Common myeloid progenitor, CD34-positive (primary cell): Measurements from ENCODE around the gene SAP30. TPM values are rescaled to one million over a fixed set of nuclear protein-coding genes. Genes with fewer than 3 reads are reported as not detected.

Experiments used
- CTCF ChIA-PET: fragments of 350-600 bp; sonication (Branson Sonifier 250); formaldehyde crosslinking; loops from one replicate; lab custom pipeline; 2021; ENCODE audit warnings: antibody characterized with exemption; lab: Charles Lee
- POLR2A ChIA-PET: fragments of 350-600 bp; sonication (Branson Sonifier 250); formaldehyde crosslinking; loops from one replicate; lab custom pipeline; 2021; ENCODE audit warnings: antibody characterized with exemption; lab: Charles Lee
- DNase-seq, 3 donors: peaks; one replicate each; pipeline versions ENCODE4 v3.0.0 to v3.0.0-alpha.2; 2013
- H3K27ac ChIP-seq, 2 experiments: 1 replicate in 1 of 2; 2 replicates in 1 of 2; pipeline ENCODE4 v1.7.0; 2013; ENCODE audit warnings: inconsistent platforms in 2 of 2, low read length in 2 of 2, mild to moderate bottlenecking in 2 of 2, low read depth in 1 of 2, moderate library complexity in 1 of 2; ENCODE audit not compliant: severe bottlenecking in 2 of 2, insufficient read depth in 1 of 2, poor library complexity in 1 of 2
- H3K27me3 ChIP-seq, 5 experiments: replicated peaks in 2 of 5; 1 replicate in 3 of 5; 2 replicates in 2 of 5; pipeline versions ENCODE4 v1.6.1 to v1.7.0; 2013; ENCODE audit warnings: low read length in 4 of 5, mild to moderate bottlenecking in 2 of 5, moderate library complexity in 2 of 5, inconsistent platforms in 1 of 5; ENCODE audit not compliant: insufficient read depth in 5 of 5, control insufficient read depth in 4 of 5
- H3K36me3 ChIP-seq, 4 experiments: 1 replicate in 2 of 4; 2 replicates in 2 of 4; pipeline versions ENCODE4 v1.6.1 to v1.7.0; 2013; ENCODE audit warnings: low read length in 3 of 4, control low read depth in 1 of 4, mild to moderate bottlenecking in 1 of 4; ENCODE audit not compliant: control insufficient read depth in 4 of 4, insufficient read depth in 4 of 4
- H3K4me1 ChIP-seq, 4 experiments: 1 replicate in 3 of 4; 2 replicates in 1 of 4; pipeline versions ENCODE4 v1.6.1 to v1.7.1; 2013; ENCODE audit warnings: low read length in 3 of 4, mild to moderate bottlenecking in 3 of 4, control low read depth in 1 of 4, inconsistent platforms in 1 of 4, moderate library complexity in 1 of 4; ENCODE audit not compliant: control insufficient read depth in 4 of 4, insufficient read depth in 4 of 4; ENCODE audit errors: control extremely low read depth in 1 of 4
- H3K4me3 ChIP-seq, 7 experiments: 1 replicate in 4 of 7; 2 replicates in 3 of 7; pipeline versions ENCODE4 v1.5.1 to v1.7.0; 2013; ENCODE audit warnings: mild to moderate bottlenecking in 7 of 7, low read length in 6 of 7, moderate library complexity in 6 of 7, inconsistent platforms in 2 of 7, low read depth in 2 of 7, control low read depth in 1 of 7; ENCODE audit not compliant: insufficient read depth in 4 of 7, control insufficient read depth in 1 of 7; ENCODE audit errors: extremely low read depth in 1 of 7
- H3K9me3 ChIP-seq, 5 experiments: 1 replicate in 4 of 5; 2 replicates in 1 of 5; pipeline versions ENCODE4 v1.6.1 to v1.7.1; 2013; ENCODE audit warnings: low read length in 4 of 5, mild to moderate bottlenecking in 2 of 5, inconsistent platforms in 1 of 5, low read depth in 1 of 5, moderate library complexity in 1 of 5; ENCODE audit not compliant: control insufficient read depth in 4 of 5, insufficient read depth in 2 of 5; ENCODE audit errors: control extremely low read depth in 1 of 5
- WGBS: methylation state at CpG from one replicate; pipeline ENCODE4 v1.1.5; 2013; ENCODE audit not compliant: insufficient coverage; 5-methylcytosine and 5-hydroxymethylcytosine counted together
- polyA plus RNA-seq: library from polyadenylated mRNA; unstranded; fragments of 120-200 nt; gene quantifications from one replicate; pipeline ENCODE4 v1.2.1, GENCODE V29; 2013

Gene SAP30
- 30.9 TPM for polyA plus RNA-seq

DNA sequence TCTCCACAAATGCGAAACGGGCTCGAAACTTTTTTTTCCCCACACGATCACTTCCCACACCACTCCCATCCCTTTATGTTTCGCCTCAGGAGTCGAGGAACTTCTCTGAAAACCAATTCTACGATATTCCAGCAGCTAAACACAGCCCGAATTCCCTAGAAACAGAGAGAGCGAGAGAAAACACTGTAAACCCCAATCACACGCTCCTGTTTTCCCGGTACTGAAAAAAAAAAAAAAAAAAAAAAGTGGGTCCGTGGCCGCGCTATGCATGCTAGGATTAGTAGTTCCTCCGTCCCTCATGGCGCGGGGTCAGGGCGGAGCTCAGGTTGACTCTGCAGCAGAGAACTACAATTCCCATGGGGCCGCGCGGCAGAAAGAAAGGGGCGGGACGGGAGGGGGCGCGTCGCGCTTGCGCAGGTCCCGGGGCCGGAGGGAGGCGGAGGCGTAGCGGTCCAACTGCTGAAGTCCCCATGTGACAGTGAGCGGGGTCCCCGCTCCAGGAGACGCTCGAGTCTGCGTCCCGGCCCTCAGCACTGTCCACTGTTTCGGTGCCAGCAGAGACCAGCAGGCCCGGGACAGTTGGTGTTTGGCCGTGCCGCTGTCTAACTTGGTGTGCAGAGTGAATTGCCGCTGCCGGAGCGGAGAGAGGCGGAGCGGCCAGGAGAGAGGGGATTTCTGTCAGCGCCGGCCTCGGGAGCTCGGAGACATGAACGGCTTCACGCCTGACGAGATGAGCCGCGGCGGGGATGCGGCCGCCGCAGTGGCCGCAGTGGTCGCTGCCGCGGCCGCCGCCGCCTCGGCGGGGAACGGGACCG is at the start of gene SAP30:
Gene SAP30 (plus strand): TSS at position 478 of the 815 bp plus-strand sequence. CDS start 229 bp downstream, at position 707.
- Histone ChIP-seq H3K4me3 (peak within 1 kb of the TSS; percentile 66 to 99 (median 92)), H3K4me1 (peaks cover 4 to 36% (median 26%) of the 10 kb centered on the region in 4 experiments), H3K27me3 (no peaks in the 10 kb centered on the region), H3K9me3 (no peaks in the 10 kb centered on the region), H3K36me3 (peaks cover 0 to 6% (median under 1%) of the 10 kb centered on the region in 4 experiments), H3K27ac (peak within 1 kb of the TSS; percentile 79 to 88)
- WGBS: 0% methylated on average over 50 of the region's 72 CpGs
- peak; percentile 99 for DNase-seq
- CTCF ChIA-PET: interaction anchor here (3.9 to 5.9 kb wide), 2 partner anchors 37 to 43 kb away, joined by 18 to 31 read pairs; partner anchors contain the start of gene HMGB2
- POLR2A ChIA-PET: interaction anchor here (0.6 to 3.1 kb wide), 5 partner anchors 17 to 139 kb away, joined by 3 to 24 read pairs (median 3); partner anchors contain the start of gene HMGB2

DNA sequence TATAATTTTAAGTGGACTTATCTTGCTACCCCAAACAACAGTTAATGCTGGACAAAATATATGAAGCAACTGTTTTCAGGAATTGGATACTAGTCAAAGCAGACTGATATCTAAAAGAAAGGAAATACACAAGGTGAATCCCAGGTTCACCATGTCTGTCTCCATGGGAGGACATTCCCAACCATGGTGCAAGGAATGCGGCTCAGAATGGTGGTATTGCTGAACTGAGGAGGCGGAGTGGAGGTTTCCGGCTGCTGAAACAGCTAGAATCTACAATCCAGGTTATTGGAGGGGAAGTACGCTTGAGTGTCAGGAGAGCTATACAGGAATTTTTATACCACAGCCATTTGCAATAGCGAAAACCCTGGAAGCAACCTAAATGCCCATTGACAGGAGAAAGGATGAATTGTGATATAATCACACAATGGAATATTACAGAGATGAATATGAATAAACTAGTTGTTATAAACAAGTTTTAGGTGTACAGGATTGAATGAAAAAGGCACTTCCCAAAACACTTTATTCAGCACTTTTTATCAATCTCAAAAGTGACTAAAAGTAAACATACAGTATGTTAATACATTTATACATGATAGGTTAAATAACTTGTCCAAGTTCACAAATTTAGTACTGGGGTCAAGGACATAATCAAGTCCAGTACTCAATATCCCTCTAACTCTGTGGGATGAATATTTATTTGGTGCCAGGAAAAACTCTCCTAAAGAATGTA is 45.6 kb upstream of the SAP30 start:
- DNase-seq: no peak
- H3K4me1 ChIP-seq: no peaks in the 10 kb centered on the region
- H3K36me3 ChIP-seq: peaks cover 23 to 58% (median 29%) of the 10 kb centered on the region in 4 experiments
- POLR2A ChIA-PET: no interaction called here
- H3K9me3 ChIP-seq: no peaks in the 10 kb centered on the region
- WGBS: 100% methylated on average over 3 of the region's 5 CpGs
- H3K27me3 ChIP-seq: no peaks in the 10 kb centered on the region
- CTCF ChIA-PET: interaction anchor here (0.7 kb wide), 1 partner anchor 93 kb away, joined by 4 read pairs; no protein-coding TSS in a partner anchor
- H3K27ac ChIP-seq: no peak overlapping the region
- no peak overlapping the region for H3K4me3 ChIP-seq

- Histone ChIP-seq H3K27ac (no peak overlapping the region), H3K9me3 (no peaks in the 10 kb centered on the region), H3K4me3 (no peak overlapping the region), H3K27me3 (no peaks in the 10 kb centered on the region), H3K36me3 (peaks cover 13 to 67% (median 21%) of the 10 kb centered on the region in 4 experiments), H3K4me1 (peaks cover 0 to 21% (median 17%) of the 10 kb centered on the region in 4 experiments)
- ChIA-PET CTCF (interaction anchor here (1.0 to 4.3 kb wide), 3 partner anchors 9 to 88 kb away, joined by 4 to 24 read pairs (median 4); no protein-coding TSS in a partner anchor), POLR2A (no interaction called here)
- DNase-seq: no peak
- WGBS: 95% methylated on average over 3 of the region's 5 CpGs
These were observed 42.4 kb upstream of the SAP30 start for GRCh38 chr4:173328236-173328901.

GRCh38 chr4:173330590-173330989 is 40.2 kb upstream of the SAP30 start:
- Histone ChIP-seq H3K27me3 (no peaks in the 10 kb centered on the region), H3K27ac (no peak overlapping the region), H3K4me3 (no peak overlapping the region), H3K4me1 (peaks cover 0 to 26% (median 21%) of the 10 kb centered on the region in 4 experiments), H3K36me3 (peaks cover 13 to 59% (median 15%) of the 10 kb centered on the region in 4 experiments), H3K9me3 (no peaks in the 10 kb centered on the region)
- no peak for DNase-seq
- ChIA-PET CTCF (interaction anchor here (1.0 to 4.3 kb wide), 8 partner anchors 11 to 89 kb away, joined by 3 to 24 read pairs (median 4); no protein-coding TSS in a partner anchor), POLR2A (no interaction called here)
- WGBS: no CpG with 5 or more reads among the region's 2 CpGs

GRCh38 chr4:173332021-173332487 is 38.7 kb upstream of the SAP30 start:
- H3K27me3 ChIP-seq: no peaks in the 10 kb centered on the region
- H3K9me3 ChIP-seq: no peaks in the 10 kb centered on the region
- ChIA-PET CTCF (interaction anchor here (0.9 to 4.3 kb wide), 8 partner anchors 13 to 88 kb away, joined by 3 to 24 read pairs (median 3); partner anchors contain the start of gene SAP30), POLR2A (no interaction called here)
- peaks cover 2 to 35% (median 27%) of the 10 kb centered on the region in 4 experiments for H3K4me1 ChIP-seq
- WGBS: 42% methylated on average over 6 of the region's 6 CpGs
- H3K4me3 ChIP-seq: peak overlapping the region in 6 of 7 experiments; percentile 92 to 99 (median 98)
- peak overlapping the region; percentile 12 to 94 for H3K27ac ChIP-seq
- peaks cover 11 to 52% (median 15%) of the 10 kb centered on the region in 4 experiments for H3K36me3 ChIP-seq
- DNase-seq: peak in 2 of 3 donors; percentile 17 to 26

DNA sequence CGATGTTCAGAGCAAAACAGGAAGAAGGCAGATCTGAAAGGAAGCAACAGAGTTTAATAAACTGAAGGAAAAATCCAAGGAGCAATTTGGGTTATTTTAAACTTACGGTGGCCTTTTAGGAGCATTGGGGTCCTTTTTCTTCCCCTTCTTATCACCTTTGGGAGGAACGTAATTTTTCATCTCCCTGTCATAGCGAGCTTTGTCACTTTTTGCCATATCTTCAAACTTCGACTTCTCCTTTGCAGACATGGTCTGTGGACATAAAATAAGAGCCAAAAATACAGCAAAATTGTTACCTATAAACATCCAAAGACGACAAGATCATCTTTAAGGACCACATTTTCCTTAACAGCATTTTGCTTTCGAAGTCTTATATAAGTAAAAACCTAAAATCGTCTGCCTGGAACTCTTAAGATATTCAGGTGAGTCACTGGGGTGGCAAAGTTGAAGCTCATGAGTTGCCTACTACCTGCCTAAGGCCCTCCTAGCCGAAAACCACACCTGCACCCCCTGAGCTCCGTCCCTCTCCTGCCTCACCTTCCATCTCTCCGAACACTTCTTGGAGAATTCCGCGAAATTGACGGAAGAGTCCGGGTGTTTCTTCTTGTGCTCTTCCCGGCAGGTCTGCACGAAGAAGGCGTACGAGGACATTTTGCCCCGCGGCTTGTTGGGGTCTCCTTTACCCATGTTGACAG is 37.6 kb upstream of the SAP30 start:
- ChIA-PET CTCF (interaction anchor here (0.9 to 3.8 kb wide), 6 partner anchors 14 to 78 kb away, joined by 3 to 18 read pairs (median 3); partner anchors contain the start of gene SAP30), POLR2A (interaction anchor here (1.0 to 3.5 kb wide), 3 partner anchors 12 to 38 kb away, joined by 3 to 24 read pairs (median 5); partner anchors contain the start of gene SAP30)
- Histone ChIP-seq H3K27ac (peak overlapping the region; percentile 83 to 94), H3K9me3 (no peaks in the 10 kb centered on the region), H3K36me3 (peaks cover 11 to 50% (median 15%) of the 10 kb centered on the region in 4 experiments), H3K4me1 (peaks cover 2 to 40% (median 28%) of the 10 kb centered on the region in 4 experiments), H3K27me3 (no peaks in the 10 kb centered on the region), H3K4me3 (peak overlapping the region; percentile 56 to 99 (median 98))
- 1% methylated on average over 21 of the region's 21 CpGs for WGBS
- DNase-seq: peak in 2 of 3 donors; percentile 15 to 34
